Kidney (tissue), 14 donors: ENCODE results near the gene RPS3. TPM values are rescaled to one million over a fixed set of nuclear protein-coding genes. Genes with fewer than 3 reads are reported as not detected.

Experiments used
- DNase-seq, 5 donors: peaks; one replicate each; pipeline ENCODE4 v3.0.0-alpha.2; 2013 to 2020
- FAIRE-seq: peaks from 2 replicates; lab custom pipeline; 2012; peaks lifted over from hg19 to GRCh38; lab: Jason Lieb, UNC
- H3K27ac ChIP-seq, 2 donors: one replicate each; pipeline ENCODE4 v1.7.0; 2013; ENCODE audit warnings: low read depth in 2 of 2, low read length in 2 of 2, inconsistent platforms in 1 of 2
- H3K27me3 ChIP-seq: one replicate; pipeline ENCODE4 v1.7.1; 2013; ENCODE audit warnings: low read length, inconsistent platforms; ENCODE audit not compliant: control insufficient read depth, insufficient read depth
- H3K36me3 ChIP-seq, 3 donors: one replicate each; pipeline versions ENCODE4 v1.7.0 to v1.7.1; 2013; ENCODE audit warnings: low read length in 3 of 3, control low read depth in 1 of 3, inconsistent platforms in 1 of 3; ENCODE audit not compliant: insufficient read depth in 3 of 3, control insufficient read depth in 2 of 3
- H3K4me1 ChIP-seq, 3 donors: one replicate each; pipeline versions ENCODE4 v1.7.0 to v1.7.1; 2013; ENCODE audit warnings: low read length in 3 of 3, inconsistent platforms in 1 of 3, low read depth in 1 of 3; ENCODE audit not compliant: control insufficient read depth in 2 of 3, insufficient read depth in 2 of 3
- H3K4me3 ChIP-seq, 3 donors: one replicate each; pipeline versions ENCODE4 v1.7.0 to v1.8.1; 2013; ENCODE audit warnings: low read length in 3 of 3, control low read depth in 1 of 3, inconsistent platforms in 1 of 3
- H3K9ac ChIP-seq, 3 donors: one replicate each; pipeline versions ENCODE4 v1.7.0 to v1.7.1; 2013; ENCODE audit warnings: low read length in 3 of 3, control low read depth in 1 of 3, inconsistent platforms in 1 of 3
- H3K9me3 ChIP-seq, 3 donors: one replicate each; pipeline versions ENCODE4 v1.7.0 to v1.7.1; 2013; ENCODE audit warnings: low read length in 3 of 3, control low read depth in 1 of 3, inconsistent platforms in 1 of 3; ENCODE audit not compliant: control insufficient read depth in 2 of 3, insufficient read depth in 1 of 3
- intact Hi-C: fragments of 100-400 bp; cut with DNase I; formaldehyde crosslinking; loops from one replicate; pipeline ENCODE4 v1.11.1; 2022
- polyA plus RNA-seq: library from polyadenylated mRNA; stranded (reverse); fragments of 350-450 nt; fragmentation: Illumina TruSeq; extraction: RNeasy Lipid Tissue Mini Kit (QIAGEN cat#74804); gene quantifications from one replicate; pipeline ENCODE4 v1.2.3, GENCODE V29; 2014; ENCODE audit warnings: low read depth, low replicate concordance; ENCODE audit not compliant: insufficient read depth
- total RNA-seq: library from RNA; stranded (reverse); fragmentation: NEBNext Ultra II Directional; extraction: Animal tissue kit (Norgen Biotek cat#: 25700); gene quantifications from one replicate; pipeline ENCODE4 v1.2.1, GENCODE V29; 2021
- TF ChIP-seq, protein P1 (sequence below): IDR thresholded peaks from 3 replicates; pipeline ENCODE4 v1.5.1; 2012; ENCODE audit warnings: mild to moderate bottlenecking, moderate library complexity, borderline replicate concordance; ENCODE audit not compliant: insufficient read depth; ENCODE audit errors: extremely low read depth
- donor health status: control.
- donor health status: control.
- donor health status: control.
- donor health status: control.
- donor health status: control.
- donor health status: DM: yes; HTN: yes; CAD: no.
- donor health status: Normal renal cell carcinoma (clear cell type).

The RPS3 gene
- total and polyA plus RNA-seq, 2 donors from 2014 or later: 1,510 to 1,724 TPM

DNA sequence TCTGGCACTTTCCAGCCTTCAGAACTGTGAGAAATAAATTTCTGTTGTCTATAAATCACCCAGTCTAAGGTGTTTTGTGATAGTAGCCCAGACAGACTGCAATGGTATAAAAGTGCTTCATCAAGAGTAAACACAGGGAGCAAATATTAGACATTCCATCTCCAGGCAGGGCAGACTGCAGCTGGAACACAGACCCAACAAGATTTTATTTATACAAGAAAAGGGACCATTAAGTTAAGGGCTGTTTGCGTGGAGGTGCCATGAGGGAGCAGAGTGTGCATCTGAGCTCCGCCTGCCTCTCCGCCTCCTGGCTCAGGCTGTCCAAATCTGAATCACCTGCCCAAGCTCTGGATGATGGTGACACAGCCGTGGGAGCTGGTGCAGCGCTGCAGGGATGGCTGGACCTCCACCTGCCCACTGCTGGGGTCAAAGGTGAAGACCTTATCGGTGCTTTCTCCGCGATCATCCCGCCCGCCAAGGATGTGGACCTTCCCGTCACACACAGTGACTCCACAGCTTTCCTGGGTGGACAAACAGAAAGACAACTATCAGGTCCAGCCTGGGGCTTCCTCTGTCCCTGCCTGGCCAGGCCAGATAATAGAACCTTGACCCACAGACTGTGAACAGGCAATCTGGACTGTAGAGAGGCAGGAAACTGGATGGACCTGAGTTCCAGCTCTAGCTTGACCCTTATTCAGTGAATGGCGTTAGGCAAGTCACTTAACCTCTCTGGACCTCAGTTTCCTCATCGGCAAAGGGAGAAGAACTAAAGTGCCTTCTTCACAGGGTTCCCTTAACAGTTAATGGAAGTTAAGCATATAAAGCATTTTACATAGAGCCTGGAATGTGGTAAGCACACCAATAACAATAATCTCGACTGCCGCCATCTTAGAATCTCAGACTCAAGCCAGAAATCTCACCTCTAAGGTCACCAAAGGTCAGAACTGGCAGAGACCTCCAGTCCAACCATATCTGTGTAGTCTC lies 23.2 kb downstream of the RPS3 start:
- Histone ChIP-seq H3K27ac (no peak overlapping the region), H3K9ac (no peak overlapping the region), H3K4me3 (no peak overlapping the region), H3K9me3 (no peaks in the 10 kb centered on the region), H3K4me1 (no peaks in the 10 kb centered on the region), H3K27me3 (no peaks in the 10 kb centered on the region), H3K36me3 (peaks cover 0 to 2% (median 0%) of the 10 kb centered on the region in 3 donors)
- FAIRE-seq (no peak), DNase-seq (no peak)
- TF ChIP-seq, protein P1, sequence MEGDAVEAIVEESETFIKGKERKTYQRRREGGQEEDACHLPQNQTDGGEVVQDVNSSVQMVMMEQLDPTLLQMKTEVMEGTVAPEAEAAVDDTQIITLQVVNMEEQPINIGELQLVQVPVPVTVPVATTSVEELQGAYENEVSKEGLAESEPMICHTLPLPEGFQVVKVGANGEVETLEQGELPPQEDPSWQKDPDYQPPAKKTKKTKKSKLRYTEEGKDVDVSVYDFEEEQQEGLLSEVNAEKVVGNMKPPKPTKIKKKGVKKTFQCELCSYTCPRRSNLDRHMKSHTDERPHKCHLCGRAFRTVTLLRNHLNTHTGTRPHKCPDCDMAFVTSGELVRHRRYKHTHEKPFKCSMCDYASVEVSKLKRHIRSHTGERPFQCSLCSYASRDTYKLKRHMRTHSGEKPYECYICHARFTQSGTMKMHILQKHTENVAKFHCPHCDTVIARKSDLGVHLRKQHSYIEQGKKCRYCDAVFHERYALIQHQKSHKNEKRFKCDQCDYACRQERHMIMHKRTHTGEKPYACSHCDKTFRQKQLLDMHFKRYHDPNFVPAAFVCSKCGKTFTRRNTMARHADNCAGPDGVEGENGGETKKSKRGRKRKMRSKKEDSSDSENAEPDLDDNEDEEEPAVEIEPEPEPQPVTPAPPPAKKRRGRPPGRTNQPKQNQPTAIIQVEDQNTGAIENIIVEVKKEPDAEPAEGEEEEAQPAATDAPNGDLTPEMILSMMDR: no peak
- intact Hi-C loops: no loop called here

DNA sequence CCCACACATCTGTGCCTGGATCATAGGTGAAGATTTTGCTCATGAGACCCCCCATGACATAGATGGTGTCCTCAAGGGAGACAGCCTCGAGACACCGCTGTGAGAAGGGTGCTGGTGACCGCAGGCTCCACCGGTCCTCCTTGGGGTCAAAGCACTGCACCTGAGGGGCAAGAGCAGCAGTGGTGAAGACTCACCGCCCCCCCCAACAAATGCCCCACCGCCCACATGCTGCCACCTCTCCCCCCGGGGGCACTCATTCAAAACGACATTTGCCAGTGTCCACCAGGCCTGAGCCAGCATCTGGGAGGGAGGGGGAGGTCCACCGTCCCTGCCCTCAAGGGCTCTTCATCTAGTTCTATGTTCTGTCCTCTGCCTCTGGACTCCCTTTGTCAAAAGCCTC lies 24.4 kb downstream of the RPS3 start:
- Histone ChIP-seq H3K27me3 (peaks cover under 1% of the 10 kb centered on the region), H3K9ac (no peak overlapping the region), H3K4me3 (no peak overlapping the region), H3K27ac (no peak overlapping the region), H3K4me1 (no peaks in the 10 kb centered on the region), H3K9me3 (no peaks in the 10 kb centered on the region), H3K36me3 (peaks cover 0 to 2% (median 0%) of the 10 kb centered on the region in 3 donors)
- TF ChIP-seq, protein P1: no peak
- DNase-seq (no peak), FAIRE-seq (no peak)
- intact Hi-C loops: no loop called here

DNA sequence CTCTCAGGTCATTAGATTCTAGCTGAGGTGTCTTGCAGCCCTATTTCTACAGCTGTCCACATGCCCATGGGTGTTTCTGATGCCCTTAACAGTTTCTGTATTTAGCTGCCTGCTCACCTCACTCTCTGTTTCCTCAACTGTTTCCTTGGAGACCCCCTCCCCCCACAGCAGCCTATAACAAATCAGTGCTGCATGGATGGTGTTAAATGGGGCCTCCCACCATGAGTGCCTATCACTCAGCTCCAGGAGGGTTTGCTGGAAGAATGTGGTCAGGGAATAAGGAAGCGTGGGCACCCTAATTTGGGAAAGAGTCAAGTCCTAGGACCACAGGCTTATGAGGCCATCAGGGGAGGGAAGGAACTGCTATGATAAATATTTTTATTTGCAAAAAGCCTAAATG lies 25.1 kb downstream of the RPS3 start:
- intact Hi-C loops: no loop called here
- DNase-seq: peak in 3 of 5 donors; percentile 46 to 53 (median 48)
- FAIRE-seq: no peak
- Histone ChIP-seq H3K36me3 (peaks cover 0 to 2% (median 0%) of the 10 kb centered on the region in 3 donors), H3K27ac (no peak overlapping the region), H3K9me3 (no peaks in the 10 kb centered on the region), H3K9ac (no peak overlapping the region), H3K4me1 (no peaks in the 10 kb centered on the region), H3K27me3 (peaks cover 8% of the 10 kb centered on the region), H3K4me3 (no peak overlapping the region)
- TF ChIP-seq, protein P1: no peak
